ENCODE measurements around the gene MGST1.

Gene MGST1

GRCh38 chr12:16344269-16344668, 3.2 kb upstream of the MGST1 start:
- H4K20me1 ChIP-seq (ENCODE audit: insufficient read depth) = no peaks in the 10 kb centered on the region
- peaks cover 29% of the 10 kb centered on the region for H3K4me1 ChIP-seq (ENCODE audit: low read depth, poor library complexity, severe bottlenecking)
- peak overlapping the region; percentile 44 for H3K4me2 ChIP-seq
- TF ChIP-seq CTCF (conservative IDR thresholded peaks at IDR 0.05; ENCODE audit: low read depth, low read length) = no peak
- no peak overlapping the region for H2AFZ ChIP-seq (ENCODE audit: low read depth)
- H3K4me3 ChIP-seq (IDR thresholded peaks at IDR 0.05; ENCODE audit: insufficient read depth, low read depth, low read length) = no peak overlapping the region
- H3K36me3 ChIP-seq (ENCODE audit: insufficient read depth) = no peaks in the 10 kb centered on the region
- no peaks in the 10 kb centered on the region for H3K27me3 ChIP-seq (ENCODE audit: insufficient read depth, low read depth)
- no peak overlapping the region for H3K27ac ChIP-seq
- peaks cover 13% of the 10 kb centered on the region; the same call in 1 of the 2 replicates for H3K79me2 ChIP-seq (ENCODE audit: insufficient read depth, low read depth)
- no peak overlapping the region for H3K9ac ChIP-seq

- peaks cover 32% of the 10 kb centered on the region for H3K4me1 ChIP-seq (ENCODE audit: low read depth, poor library complexity, severe bottlenecking)
- no peaks in the 10 kb centered on the region for H3K27me3 ChIP-seq (ENCODE audit: insufficient read depth, low read depth)
- H3K27ac ChIP-seq = no peak overlapping the region
- peak overlapping the region; percentile 44; the same call in 1 of the 2 replicates for H3K4me2 ChIP-seq
- no peak overlapping the region for H3K9ac ChIP-seq
- TF ChIP-seq CTCF (conservative IDR thresholded peaks at IDR 0.05; ENCODE audit: low read depth, low read length) = no peak
- H3K79me2 ChIP-seq (ENCODE audit: insufficient read depth, low read depth) = peaks cover 15% of the 10 kb centered on the region; the same call in 1 of the 2 replicates
- H2AFZ ChIP-seq (ENCODE audit: low read depth) = no peak overlapping the region
- H3K4me3 ChIP-seq (IDR thresholded peaks at IDR 0.05; ENCODE audit: insufficient read depth, low read depth, low read length) = no peak overlapping the region
- no peaks in the 10 kb centered on the region for H3K36me3 ChIP-seq (ENCODE audit: insufficient read depth)
- H4K20me1 ChIP-seq (ENCODE audit: insufficient read depth) = no peaks in the 10 kb centered on the region
These were observed 2.3 kb upstream of the MGST1 start for GRCh38 chr12:16345105-16345504.

GRCh38 chr12:16346958-16347357, 487 bp upstream of the MGST1 start:
- Histone ChIP-seq H3K4me1 (ENCODE audit: low read depth, poor library complexity, severe bottlenecking) (peaks cover 46% of the 10 kb centered on the region), H3K9ac (peak overlapping the region; percentile 75; the same call in 1 of the 2 replicates), H3K27ac (peak overlapping the region; percentile 69; the same call in 1 of the 2 replicates), H3K79me2 (ENCODE audit: insufficient read depth, low read depth) (peaks cover 15% of the 10 kb centered on the region; the same call in 1 of the 2 replicates), H3K27me3 (ENCODE audit: insufficient read depth, low read depth) (no peaks in the 10 kb centered on the region), H2AFZ (ENCODE audit: low read depth) (peak overlapping the region; percentile 29; the same call in 1 of the 2 replicates), H3K36me3 (ENCODE audit: insufficient read depth) (no peaks in the 10 kb centered on the region), H3K4me3 (IDR thresholded peaks at IDR 0.05; ENCODE audit: insufficient read depth, low read depth, low read length) (no peak overlapping the region), H4K20me1 (ENCODE audit: insufficient read depth) (no peaks in the 10 kb centered on the region), H3K4me2 (peak overlapping the region; percentile 6; the same call in 1 of the 2 replicates)
- TF ChIP-seq CTCF (conservative IDR thresholded peaks at IDR 0.05; ENCODE audit: low read depth, low read length) = no peak

GRCh38 chr12:16348435-16349130, 1.1 kb downstream of the MGST1 start:
- no peaks in the 10 kb centered on the region for H3K36me3 ChIP-seq (ENCODE audit: insufficient read depth)
- H3K4me3 ChIP-seq (IDR thresholded peaks at IDR 0.05; ENCODE audit: insufficient read depth, low read depth, low read length) = no peak overlapping the region

More at GRCh38 chr12:16348435-16349130, 1.1 kb downstream of the MGST1 start:
- H3K27ac ChIP-seq = peak overlapping the region; percentile 69
- no peak for TF ChIP-seq CTCF (conservative IDR thresholded peaks at IDR 0.05; ENCODE audit: low read depth, low read length)
- no peak overlapping the region for H2AFZ ChIP-seq (ENCODE audit: low read depth)
- H3K9ac ChIP-seq = peak overlapping the region; percentile 75
- H3K27me3 ChIP-seq (ENCODE audit: insufficient read depth, low read depth) = no peaks in the 10 kb centered on the region
- peaks cover 15% of the 10 kb centered on the region; the same call in 1 of the 2 replicates for H3K79me2 ChIP-seq (ENCODE audit: insufficient read depth, low read depth)
- no peaks in the 10 kb centered on the region for H4K20me1 ChIP-seq (ENCODE audit: insufficient read depth)
- peaks cover 46% of the 10 kb centered on the region for H3K4me1 ChIP-seq (ENCODE audit: low read depth, poor library complexity, severe bottlenecking)
- peak overlapping the region; percentile 39 for H3K4me2 ChIP-seq

Data from KMS-11 (cell line).